Left ventricle myocardium inferior (tissue), 1 donor: ENCODE data around the gene C5. TPM values are rescaled to one million over a fixed set of nuclear protein-coding genes. Genes with fewer than 3 reads are reported as not detected.

ENCODE experiments used
- DNase-seq: peaks from one replicate; pipeline ENCODE4 v3.0.0-alpha.2; 2020
- H3K27ac ChIP-seq: fragments of 200-600 bp; replicated peaks from 2 replicates; pipeline ENCODE4 v1.8.0; 2021
- H3K27me3 ChIP-seq: fragments of 200-600 bp; 2 replicates; pipeline ENCODE4 v1.8.0; 2021; ENCODE audit warnings: low read depth
- H3K36me3 ChIP-seq: fragments of 200-600 bp; 2 replicates; pipeline ENCODE4 v1.8.0; 2021
- H3K4me1 ChIP-seq: fragments of 200-600 bp; 2 replicates; pipeline ENCODE4 v1.8.0; 2021
- H3K4me3 ChIP-seq: fragments of 200-600 bp; 2 replicates; pipeline ENCODE4 v1.8.0; 2021; ENCODE audit warnings: mild to moderate bottlenecking, moderate library complexity
- H3K9me3 ChIP-seq: fragments of 200-600 bp; replicated peaks from 2 replicates; pipeline ENCODE4 v1.8.0; 2021
- CTCF ChIP-seq: fragments of 200-600 bp; IDR thresholded peaks from 2 replicates; pipeline ENCODE4 v1.8.0; 2021; ENCODE audit warnings: antibody characterized with exemption, mild to moderate bottlenecking, borderline replicate concordance
- intact Hi-C: fragments of 100-400 bp; cut with micrococcal nuclease; formaldehyde crosslinking; loops from one replicate; pipeline ENCODE4 v1.11.0; 2022
- total RNA-seq: library from RNA; stranded (reverse); fragmentation: NEBNext Ultra II Directional; extraction: Animal tissue kit (Norgen Biotek cat#: 25700); gene quantifications from one replicate; pipeline ENCODE4 v1.2.1, GENCODE V29; 2021
- donor health status: DM: no; HTN: yes; CAD: no; lungs with severe emphysema.

The C5 gene
- total RNA-seq, 1 donor from 2014 or later: 0.63 TPM

DNA sequence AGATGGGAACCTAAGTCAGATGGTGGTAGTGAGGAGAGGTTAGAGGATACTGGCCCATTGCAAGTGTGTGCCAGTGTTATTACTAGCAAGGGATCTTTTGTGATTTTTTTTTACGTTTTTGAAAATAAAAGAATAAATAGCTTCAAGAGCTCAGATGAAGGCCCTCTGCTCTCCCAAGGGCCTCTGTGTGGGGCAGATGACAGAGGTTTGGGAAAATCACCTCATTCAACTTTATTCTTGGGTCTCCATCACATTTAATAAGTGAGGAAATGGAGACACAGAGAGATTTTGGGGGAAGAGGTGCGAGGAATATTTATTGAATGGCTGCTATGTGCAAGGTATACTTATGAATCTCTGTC is 113.3 kb downstream of the C5 start:
- TF ChIP-seq CTCF: no peak
- Histone ChIP-seq H3K27ac (peak overlapping the region; percentile 92), H3K4me1 (peaks cover 50% of the 10 kb centered on the region), H3K9me3 (no peaks in the 10 kb centered on the region), H3K36me3 (no peaks in the 10 kb centered on the region), H3K27me3 (no peaks in the 10 kb centered on the region), H3K4me3 (no peak overlapping the region)
- no peak for DNase-seq
- intact Hi-C loops: loop anchor here (10.0 kb wide), 1 partner anchor 182 kb away; no protein-coding TSS in a partner anchor

- Histone ChIP-seq H3K9me3 (no peaks in the 10 kb centered on the region), H3K36me3 (no peaks in the 10 kb centered on the region), H3K27ac (peak overlapping the region; percentile 92), H3K4me1 (peaks cover 56% of the 10 kb centered on the region), H3K4me3 (peak overlapping the region; percentile 12), H3K27me3 (no peaks in the 10 kb centered on the region)
- peak; percentile 95 for DNase-seq
- intact Hi-C loops: loop anchor here (10.0 kb wide), 1 partner anchor 181 kb away; no protein-coding TSS in a partner anchor
- TF ChIP-seq CTCF: peak; percentile 95
These were observed 113.9 kb downstream of the C5 start for GRCh38 chr9:120936011-120936763.

DNA sequence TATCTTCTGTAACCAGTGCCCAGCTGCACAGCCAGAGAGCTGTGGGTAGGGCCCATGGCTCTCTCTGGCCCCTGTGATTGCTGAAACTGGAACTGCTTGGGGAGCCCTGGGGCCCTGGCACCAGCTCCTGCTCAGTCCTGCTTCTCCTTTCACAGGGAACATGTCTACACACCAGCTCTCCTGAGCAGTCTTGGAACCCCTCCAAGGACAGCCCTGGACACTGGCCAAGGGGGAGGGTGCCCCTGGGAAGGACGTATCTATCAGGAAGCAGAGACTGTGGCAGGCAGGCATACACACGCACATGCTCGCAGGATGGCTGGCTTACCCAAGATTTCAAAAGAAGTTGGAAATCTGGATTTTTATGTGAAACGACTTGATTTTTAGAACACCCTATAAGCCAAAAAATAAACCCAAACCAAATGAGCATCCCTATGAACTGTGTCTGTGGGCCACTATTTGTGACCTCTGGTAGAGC is 114.7 kb downstream of the C5 start:
- intact Hi-C loops: loop anchor here (10.0 kb wide), 1 partner anchor 181 kb away; no protein-coding TSS in a partner anchor

DNA sequence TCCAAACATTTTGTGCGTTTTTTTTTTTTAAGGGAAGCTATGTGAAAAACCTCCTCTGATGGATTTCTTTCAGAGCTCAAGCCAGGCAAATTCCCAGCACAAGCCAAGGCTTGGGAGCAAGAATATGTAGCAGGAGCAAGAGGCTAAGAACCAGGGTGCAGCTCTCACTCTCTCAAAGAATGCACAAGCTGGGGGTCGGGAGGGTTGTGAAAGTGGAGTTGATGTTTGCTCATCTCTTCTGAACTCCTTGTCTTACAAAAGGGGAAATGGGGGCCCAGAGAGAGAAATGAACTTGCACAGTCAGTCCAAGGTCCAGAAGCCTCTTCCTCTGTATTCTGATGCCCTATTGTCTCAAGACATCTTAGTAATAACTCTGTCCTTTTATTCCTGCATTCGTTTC is 115.8 kb downstream of the C5 start:
- Histone ChIP-seq H3K9me3 (no peaks in the 10 kb centered on the region), H3K4me3 (no peak overlapping the region), H3K4me1 (peaks cover 72% of the 10 kb centered on the region), H3K27ac (peak overlapping the region; percentile 92), H3K36me3 (no peaks in the 10 kb centered on the region), H3K27me3 (no peaks in the 10 kb centered on the region)
- intact Hi-C loops: loop anchor here (10.0 kb wide), 1 partner anchor 179 kb away; no protein-coding TSS in a partner anchor
- no peak for TF ChIP-seq CTCF
- DNase-seq: no peak

More for the DNA sequence above, 114.7 kb downstream of the C5 start:
- Histone ChIP-seq H3K4me1 (peaks cover 62% of the 10 kb centered on the region), H3K27me3 (no peaks in the 10 kb centered on the region), H3K36me3 (no peaks in the 10 kb centered on the region), H3K9me3 (no peaks in the 10 kb centered on the region), H3K4me3 (no peak overlapping the region), H3K27ac (peak overlapping the region; percentile 92)
- TF ChIP-seq CTCF: no peak
- peak; percentile 97 for DNase-seq

GRCh38 chr9:120933310-120934055 is 116.6 kb downstream of the C5 start:
- DNase-seq: no peak
- intact Hi-C loops: loop anchor here (10.0 kb wide), 1 partner anchor 179 kb away; no protein-coding TSS in a partner anchor
- TF ChIP-seq CTCF: no peak
- no peaks in the 10 kb centered on the region for H3K27me3 ChIP-seq
- H3K4me3 ChIP-seq: no peak overlapping the region
- no peaks in the 10 kb centered on the region for H3K36me3 ChIP-seq
- H3K27ac ChIP-seq: peak overlapping the region; percentile 92
- peaks cover 79% of the 10 kb centered on the region for H3K4me1 ChIP-seq
- H3K9me3 ChIP-seq: no peaks in the 10 kb centered on the region
